ENCODE results near the gene EDAR. TPM values are rescaled to one million over a fixed set of nuclear protein-coding genes. Genes with fewer than 3 reads are reported as not detected.

EDAR gene
- total RNA-seq, 1 donor from 2014 or later: 1.0 TPM

DNA sequence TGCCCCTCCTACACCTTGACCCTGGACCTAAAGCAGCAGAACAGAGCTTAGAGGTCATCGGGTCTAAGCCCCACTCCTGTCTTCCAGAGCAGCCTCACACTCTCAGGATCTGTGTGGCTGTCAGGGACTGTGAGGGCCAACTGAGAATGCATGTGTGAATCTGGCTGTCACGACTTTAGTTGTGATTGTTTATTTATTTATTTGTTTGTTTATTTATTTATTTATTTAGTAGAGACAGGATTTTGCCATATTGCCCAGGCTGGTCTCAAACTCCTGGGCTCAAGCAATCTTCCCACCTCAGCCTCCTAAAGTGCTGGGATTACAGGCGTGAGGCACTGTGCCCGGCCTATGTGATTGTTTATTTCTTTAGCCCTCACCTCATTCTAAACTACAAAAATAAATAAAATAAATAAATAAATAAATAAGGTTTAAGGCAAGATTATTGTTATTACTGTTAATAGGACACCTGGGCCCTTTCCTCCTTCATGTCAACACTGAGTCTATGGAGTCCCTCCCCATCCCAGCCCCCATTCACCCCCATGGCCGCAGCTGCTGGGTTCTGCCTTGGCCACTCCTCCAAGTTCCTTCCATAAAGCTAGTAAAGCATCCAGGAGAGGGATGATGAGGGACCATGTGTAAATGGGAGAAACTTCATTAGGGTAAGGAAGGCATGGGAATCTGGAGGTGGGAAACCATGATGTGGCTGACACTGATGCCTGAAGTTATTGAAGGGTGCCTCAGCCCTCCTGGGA lies 39.9 kb upstream of the EDAR start:
- TF ChIP-seq, protein P1, sequence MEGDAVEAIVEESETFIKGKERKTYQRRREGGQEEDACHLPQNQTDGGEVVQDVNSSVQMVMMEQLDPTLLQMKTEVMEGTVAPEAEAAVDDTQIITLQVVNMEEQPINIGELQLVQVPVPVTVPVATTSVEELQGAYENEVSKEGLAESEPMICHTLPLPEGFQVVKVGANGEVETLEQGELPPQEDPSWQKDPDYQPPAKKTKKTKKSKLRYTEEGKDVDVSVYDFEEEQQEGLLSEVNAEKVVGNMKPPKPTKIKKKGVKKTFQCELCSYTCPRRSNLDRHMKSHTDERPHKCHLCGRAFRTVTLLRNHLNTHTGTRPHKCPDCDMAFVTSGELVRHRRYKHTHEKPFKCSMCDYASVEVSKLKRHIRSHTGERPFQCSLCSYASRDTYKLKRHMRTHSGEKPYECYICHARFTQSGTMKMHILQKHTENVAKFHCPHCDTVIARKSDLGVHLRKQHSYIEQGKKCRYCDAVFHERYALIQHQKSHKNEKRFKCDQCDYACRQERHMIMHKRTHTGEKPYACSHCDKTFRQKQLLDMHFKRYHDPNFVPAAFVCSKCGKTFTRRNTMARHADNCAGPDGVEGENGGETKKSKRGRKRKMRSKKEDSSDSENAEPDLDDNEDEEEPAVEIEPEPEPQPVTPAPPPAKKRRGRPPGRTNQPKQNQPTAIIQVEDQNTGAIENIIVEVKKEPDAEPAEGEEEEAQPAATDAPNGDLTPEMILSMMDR (conservative IDR thresholded peaks at IDR 0.05; ENCODE audit: low read depth, low read length): no peak
- DNase-seq (ENCODE audit: low read depth): no peak
- no peak overlapping the region for H3K4me3 ChIP-seq (ENCODE audit: low read depth, low read length)

DNA sequence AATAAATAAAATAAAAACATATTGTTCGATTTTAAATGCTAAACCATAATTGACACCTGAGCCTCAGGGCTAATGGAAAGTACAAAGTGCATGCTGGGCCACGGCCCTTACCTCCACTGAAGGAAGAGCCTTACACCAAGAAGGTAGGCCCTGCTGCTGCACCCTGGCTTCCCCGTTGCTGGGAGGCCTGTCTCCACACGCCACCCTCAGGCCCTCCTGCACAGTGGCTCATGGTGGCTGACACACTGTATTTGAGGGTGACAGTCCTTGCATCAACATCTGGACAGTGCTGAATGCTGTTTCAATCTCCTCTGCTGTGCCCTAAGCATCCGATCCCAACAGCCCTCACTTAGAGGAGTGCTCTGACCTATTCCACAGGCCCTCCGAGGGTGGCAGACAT lies 39.3 kb upstream of the EDAR start:
- DNase-seq (ENCODE audit: low read depth): no peak
- H3K4me3 ChIP-seq (ENCODE audit: low read depth, low read length): no peak overlapping the region
- TF ChIP-seq, protein P1 (conservative IDR thresholded peaks at IDR 0.05; ENCODE audit: low read depth, low read length): no peak

DNA sequence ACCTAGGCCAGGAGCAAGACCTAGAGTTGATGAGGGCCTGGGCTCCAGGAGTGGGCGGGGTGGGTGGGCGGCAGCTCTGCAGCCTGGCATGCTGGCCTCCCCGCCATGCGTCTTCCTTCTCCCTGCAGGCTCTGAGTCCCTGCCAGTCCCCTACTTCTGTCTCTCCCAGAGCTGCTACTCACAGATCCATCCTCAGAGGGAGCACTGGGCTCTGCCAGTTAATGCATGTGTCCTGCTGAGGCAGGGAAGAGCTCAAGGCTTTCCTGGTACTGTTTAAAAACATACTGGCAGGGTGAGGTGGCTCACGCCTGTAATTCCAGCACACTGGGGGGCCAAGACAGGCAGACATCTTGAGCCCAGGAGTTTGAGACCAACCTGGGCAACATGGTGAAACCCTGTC lies 38.7 kb upstream of the EDAR start:
- no peak overlapping the region for H3K4me3 ChIP-seq (ENCODE audit: low read depth, low read length)
- DNase-seq (ENCODE audit: low read depth): no peak
- TF ChIP-seq, protein P1 (conservative IDR thresholded peaks at IDR 0.05; ENCODE audit: low read depth, low read length): no peak

DNA sequence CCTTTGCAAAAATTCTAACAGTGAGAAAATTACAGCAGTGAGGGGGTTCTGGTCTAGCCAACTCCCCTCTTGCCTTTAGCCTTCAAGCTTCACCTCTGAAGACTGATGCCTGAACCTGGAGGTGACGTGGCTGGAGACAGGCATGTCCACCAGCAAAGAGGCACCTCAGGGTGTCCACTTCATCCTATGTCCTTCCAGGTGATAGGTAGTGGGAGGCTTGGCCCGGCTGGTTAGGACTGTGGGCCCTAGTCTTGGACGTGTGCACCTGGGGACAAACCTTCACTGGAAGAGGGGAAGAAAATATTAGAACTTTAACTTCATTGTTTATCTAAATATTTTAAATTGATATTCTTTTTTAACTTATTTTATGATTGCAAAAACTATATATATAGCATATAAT lies 35.5 kb upstream of the EDAR start:
- TF ChIP-seq, protein P1 (conservative IDR thresholded peaks at IDR 0.05; ENCODE audit: low read depth, low read length): no peak
- no peak for DNase-seq (ENCODE audit: low read depth)
- no peak overlapping the region for H3K4me3 ChIP-seq (ENCODE audit: low read depth, low read length)

DNA sequence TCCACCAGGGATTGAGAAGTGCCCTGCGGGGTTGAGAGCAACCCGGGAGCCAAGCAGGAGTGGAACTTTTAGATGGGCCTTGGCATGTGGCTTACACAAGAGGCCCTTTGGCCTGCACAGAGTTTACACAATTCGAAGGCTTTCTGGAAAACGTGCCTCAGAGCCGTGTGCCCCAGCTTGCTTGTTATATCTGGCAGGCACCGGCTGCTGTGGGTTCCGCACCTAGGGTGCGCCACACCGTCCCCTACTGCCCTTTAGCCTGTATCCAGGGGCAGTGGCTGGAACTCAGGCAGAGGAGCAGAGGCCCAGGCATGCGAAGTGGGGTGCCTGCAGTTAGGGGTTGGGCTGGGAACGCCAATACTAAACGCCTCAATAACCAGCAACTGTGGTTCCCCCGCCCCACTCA lies 32.9 kb upstream of the EDAR start:
- TF ChIP-seq, protein P1 (conservative IDR thresholded peaks at IDR 0.05; ENCODE audit: low read depth, low read length): no peak
- DNase-seq (ENCODE audit: low read depth): no peak
- H3K4me3 ChIP-seq (ENCODE audit: low read depth, low read length): no peak overlapping the region

DNA sequence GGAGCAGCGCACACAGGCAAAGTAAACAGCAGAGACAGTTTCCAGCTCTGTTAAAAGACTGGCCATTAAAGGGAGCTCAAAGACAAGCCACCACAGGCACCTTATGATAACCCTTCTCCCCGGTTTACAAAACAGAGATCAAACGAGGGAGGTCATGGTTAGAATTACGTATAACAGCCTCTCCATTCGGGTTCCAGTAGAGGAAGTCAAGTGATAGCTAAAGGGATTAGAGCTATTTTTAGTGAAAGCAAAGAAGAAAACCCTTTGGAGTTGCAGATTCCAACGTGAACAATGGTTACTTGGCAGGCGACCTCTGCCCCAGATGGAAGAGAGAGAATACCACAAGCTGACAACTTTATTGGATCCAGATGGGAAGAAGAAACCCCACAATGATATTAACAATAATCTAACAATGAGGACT lies 31.2 kb upstream of the EDAR start:
- DNase-seq (ENCODE audit: low read depth): no peak
- no peak overlapping the region for H3K4me3 ChIP-seq (ENCODE audit: low read depth, low read length)
- TF ChIP-seq, protein P1 (conservative IDR thresholded peaks at IDR 0.05; ENCODE audit: low read depth, low read length): no peak

DNA sequence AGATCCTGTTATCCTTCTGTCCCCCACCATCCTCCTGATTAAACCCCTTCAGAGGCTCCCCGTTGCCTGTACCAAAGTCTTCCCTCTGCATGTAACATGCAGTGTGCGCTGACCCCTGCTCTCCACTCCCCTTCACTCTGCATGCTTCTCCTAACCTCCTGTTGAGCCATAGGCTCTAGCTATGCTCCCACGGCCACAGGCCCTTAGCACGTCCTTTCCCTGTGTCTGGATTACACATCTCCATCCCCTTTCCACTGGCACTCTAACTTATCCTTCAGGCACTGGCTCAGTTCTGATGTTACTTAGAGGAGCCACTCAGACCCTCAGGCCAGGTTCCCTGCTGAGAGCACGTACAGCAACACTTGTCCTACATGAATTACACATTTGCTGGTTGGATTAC lies 29.4 kb upstream of the EDAR start:
- TF ChIP-seq, protein P1 (conservative IDR thresholded peaks at IDR 0.05; ENCODE audit: low read depth, low read length): no peak
- DNase-seq (ENCODE audit: low read depth): no peak
- no peak overlapping the region for H3K4me3 ChIP-seq (ENCODE audit: low read depth, low read length)

All from epithelial cell of proximal tubule (primary cell).